ENCODE results near the gene LASP1NB.
"Not testable (repeated sequence)": the region's sequence is repeated elsewhere in the genome, so short reads cannot be mapped to it uniquely, and the experiment has no call there.

The LASP1NB gene

GRCh38 chr17:38970804-38971203, 45.4 kb downstream of the LASP1NB start:
- no peak for DNase-seq

DNA sequence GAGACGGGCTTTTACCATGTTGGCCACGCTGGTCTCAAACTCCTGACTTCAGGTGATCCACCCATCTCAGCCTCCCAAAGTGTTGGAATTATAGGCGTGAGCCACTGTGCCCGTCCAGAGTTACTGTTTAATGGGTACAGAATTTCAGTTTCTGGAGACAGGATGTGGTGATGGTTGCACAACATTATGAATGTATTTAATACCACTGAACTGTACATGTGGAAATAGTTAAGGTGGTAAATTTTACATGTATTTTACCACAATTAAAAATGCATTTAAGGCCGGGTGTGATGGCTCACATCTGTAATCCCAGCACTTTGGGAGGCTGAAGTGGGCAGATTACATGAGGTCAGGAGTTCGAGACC, 50.8 kb downstream of the LASP1NB start:
- not testable (repeated sequence) for DNase-seq

GRCh38 chr17:38978180-38978579, 52.8 kb downstream of the LASP1NB start:
- no peak for DNase-seq

Measured in SHP77 treated with DMSO at 0.1 percent for 48 hours (cell line).